Stimulated activated CD8-positive, alpha-beta memory T cell treated with anti-CD3 and anti-CD28 coated beads, Interleukin-12 subunit alpha, Interleukin-12 subunit beta, amount 100 ng/mL, for 4 hours (primary cell): ENCODE results near the gene PDGFB.

Experiments
- DNase-seq: peaks from one replicate; pipeline ENCODE4 v3.0.0-alpha.2; 2020; ENCODE audit warnings: low read depth

The PDGFB gene

DNA sequence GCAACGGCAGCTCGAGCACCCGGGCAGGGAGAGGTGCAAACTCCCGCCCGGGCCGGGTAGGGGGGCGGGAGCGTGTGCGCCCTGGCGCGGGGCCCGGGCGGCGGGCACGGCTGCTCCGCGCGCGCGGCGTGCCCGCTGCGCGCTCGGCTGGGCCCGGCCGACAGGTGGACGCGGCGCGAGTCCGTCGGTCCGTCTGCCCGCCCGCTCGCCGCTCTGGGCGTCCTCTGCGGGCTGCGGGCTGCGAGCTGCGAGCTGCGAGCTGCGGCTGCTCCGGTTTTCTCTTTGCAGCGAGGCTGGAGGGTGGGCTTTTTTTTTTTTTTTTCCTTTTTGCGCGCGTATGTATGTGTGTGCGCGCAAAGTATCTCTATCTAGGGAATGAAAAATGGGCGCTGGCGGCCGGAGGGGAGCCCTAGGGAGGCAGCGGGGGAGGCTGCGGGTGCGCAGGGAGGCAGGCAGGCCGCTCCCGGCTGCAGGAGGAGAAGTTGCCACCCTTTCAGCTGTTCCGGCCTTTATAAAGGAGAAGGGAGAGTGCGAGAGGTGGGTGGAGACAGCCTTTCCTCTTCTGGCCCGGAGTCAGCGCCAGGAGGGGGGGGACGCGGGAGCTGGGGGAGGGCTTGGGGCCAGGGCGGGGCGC is at the start of gene PDGFB:
PDGFB (minus strand) TSS at position 487 of the 634 bp plus-strand sequence. CDS start 1,019 bp downstream, outside the sequence.
- no peak for DNase-seq

DNA sequence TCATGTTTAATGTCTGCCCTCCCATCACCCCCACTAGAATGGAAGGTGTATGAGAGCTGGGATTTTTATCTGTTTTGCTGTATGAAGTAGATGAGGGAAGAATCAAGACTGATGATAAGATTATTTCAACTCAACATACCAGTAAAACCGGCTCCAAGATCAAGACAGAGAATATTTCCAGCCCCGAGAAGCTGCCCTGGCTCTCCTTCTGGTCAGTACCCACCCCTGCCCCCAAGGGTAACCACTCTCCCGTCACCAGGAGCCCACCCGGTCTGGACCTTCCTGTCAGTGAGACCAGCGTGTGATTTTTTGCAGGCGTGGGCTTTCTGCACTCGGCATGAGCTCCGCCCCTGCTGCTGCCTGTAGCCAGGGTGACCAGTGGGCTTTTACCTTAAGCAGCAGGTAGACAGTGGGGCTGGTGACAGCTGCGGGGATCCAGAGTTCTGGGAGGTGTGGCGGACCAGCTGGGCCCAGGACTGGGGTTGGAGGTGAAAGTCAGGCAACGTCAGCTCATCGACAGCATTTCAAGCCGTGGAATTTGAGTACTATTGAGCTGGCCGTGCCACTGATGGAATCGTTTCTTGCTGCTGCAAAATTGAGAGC is 49.1 kb upstream of the PDGFB start:
- no peak for DNase-seq

- DNase-seq, result no peak
These were observed 47.8 kb upstream of the PDGFB start for GRCh38 chr22:39292561-39293074.

DNA sequence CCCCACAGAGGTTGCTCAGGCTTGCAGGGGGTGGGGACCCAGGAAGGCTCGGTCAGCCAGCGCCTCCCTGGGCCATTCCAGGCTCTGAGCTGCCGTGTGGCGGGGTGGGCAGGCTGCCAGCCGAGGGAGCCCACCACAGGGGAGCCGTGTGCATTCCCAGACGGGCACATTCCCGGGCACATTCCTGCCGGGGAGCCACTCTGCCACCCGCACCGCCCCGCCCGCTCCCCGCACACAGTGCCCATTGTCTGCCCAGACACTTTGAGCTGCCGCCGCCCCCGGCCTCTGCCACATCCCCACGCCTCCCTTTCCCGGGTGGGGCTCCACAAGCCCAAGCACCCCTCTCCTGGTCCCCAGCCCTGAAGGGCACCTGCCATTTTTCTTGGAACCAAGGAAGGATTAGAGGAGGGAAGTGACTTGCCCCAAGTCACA is 47.3 kb upstream of the PDGFB start:
- DNase-seq, result no peak

DNA sequence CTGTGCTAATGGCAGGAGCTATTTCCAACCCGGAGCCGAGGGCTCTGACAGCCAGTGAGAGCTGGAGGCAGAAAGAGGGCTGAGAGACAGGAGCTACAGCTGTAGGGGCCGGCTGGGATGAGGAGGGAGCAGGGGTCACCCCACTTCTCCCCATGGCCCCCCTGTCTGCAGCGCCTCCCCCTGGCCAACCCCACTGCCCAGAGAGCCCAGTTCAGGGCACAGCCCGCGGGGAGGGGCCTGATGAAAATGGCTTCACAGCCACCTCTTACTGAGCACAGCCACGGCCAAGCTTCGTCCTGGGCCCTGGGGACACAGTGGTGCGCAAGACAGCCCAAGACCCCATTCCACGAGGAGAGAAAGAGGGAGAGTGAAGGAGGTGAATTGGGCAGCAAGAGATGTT is 46.7 kb upstream of the PDGFB start:
- no peak for DNase-seq

GRCh38 chr22:39290724-39291161 is 46.0 kb upstream of the PDGFB start:
- no peak for DNase-seq

DNA sequence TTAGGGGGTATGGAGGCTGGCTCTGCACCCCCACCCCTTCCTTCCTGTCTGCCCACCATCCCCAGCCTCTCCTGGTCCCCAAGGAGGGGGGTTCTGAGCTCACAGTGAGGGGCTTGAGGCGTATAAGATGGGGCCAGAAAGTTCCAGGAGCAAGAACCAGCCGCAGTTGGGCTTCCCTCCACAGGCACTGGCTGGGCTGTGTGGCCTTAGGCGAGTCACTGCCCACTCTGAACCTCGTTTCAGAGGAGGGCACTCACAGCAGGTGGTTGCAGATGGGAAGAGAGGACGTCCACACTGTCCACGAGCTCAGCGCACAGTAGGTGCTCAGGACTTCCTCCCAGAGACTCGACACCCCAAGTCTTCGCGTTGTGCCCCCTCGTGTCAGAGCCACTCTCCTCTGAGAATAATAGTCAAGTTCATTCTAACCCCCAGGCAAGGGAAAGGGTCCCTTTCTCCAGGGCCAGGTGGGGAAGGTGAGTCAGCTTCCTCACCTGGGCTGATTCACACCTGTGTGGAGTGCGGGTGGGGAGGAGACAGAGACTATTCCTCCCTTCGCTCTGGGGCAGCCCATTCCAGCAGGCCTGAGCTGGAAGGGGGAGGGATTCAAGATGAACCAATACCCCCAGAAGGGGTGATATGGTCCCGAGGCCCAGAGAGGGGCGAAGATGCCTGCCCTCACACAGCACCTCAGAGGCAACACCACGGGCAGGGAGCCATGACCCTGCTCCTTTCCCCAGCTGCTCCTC is 45.4 kb upstream of the PDGFB start:
- no peak for DNase-seq

GRCh38 chr22:39289533-39289932 is 44.8 kb upstream of the PDGFB start:
- DNase-seq, result no peak

DNA sequence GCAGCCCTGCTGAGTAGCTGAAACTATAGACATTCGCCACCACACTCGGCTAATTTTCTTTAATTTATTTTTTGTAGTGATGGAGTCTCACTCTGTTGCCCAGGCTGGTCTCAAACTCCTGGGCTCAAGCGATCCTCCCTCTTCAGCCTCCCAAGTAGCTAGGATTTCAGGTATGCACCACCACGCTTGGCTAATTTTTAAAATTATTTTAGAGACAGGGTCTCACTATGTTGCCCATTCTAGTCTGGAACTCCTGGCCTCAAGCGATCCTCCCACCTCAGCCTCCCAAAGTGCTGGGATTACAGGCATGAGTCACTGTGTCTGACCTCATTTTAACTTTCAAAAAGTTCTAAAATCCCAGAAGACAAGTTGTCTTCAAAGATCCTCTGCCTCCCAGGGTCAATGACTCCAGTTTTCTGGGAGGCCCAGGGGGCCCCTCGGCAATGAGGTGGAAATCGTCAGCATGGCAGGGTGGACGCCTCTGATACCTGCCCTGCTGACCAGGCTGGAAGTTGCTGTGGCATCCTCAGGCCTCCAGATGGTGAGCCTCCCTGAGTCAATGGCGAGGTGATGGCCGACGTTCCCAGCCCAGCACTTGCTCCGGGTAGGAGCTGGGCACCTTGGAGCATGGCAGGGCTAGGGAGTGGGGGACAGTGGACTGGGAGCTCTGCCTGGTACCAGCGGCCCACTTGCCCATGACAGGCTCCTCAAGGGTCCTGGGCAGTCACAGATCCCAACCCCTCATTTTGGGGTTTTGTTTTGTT is 43.5 kb upstream of the PDGFB start:
- no peak for DNase-seq

GRCh38 chr22:39287076-39287725 is 42.4 kb upstream of the PDGFB start:
- DNase-seq, result no peak

DNA sequence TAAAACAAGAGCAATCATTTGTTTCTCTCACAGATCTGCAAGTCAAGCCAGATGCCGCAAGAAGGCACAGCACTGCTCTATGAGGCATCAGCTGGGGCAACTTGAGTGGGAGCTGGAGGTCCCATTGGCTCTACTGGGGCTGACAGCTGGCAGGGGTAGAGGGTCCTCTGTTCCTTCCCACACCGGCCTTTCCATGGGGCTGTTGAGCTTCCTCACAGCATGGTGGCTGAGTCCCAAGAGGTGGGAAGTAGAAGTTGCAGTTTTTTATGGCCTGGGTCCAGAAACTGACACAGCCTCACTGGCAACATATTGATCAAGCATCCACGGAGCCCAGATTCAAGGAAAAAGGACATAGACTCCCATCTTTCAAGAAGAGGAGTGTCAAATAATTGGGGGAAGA is 40.2 kb upstream of the PDGFB start:
- no peak for DNase-seq

DNA sequence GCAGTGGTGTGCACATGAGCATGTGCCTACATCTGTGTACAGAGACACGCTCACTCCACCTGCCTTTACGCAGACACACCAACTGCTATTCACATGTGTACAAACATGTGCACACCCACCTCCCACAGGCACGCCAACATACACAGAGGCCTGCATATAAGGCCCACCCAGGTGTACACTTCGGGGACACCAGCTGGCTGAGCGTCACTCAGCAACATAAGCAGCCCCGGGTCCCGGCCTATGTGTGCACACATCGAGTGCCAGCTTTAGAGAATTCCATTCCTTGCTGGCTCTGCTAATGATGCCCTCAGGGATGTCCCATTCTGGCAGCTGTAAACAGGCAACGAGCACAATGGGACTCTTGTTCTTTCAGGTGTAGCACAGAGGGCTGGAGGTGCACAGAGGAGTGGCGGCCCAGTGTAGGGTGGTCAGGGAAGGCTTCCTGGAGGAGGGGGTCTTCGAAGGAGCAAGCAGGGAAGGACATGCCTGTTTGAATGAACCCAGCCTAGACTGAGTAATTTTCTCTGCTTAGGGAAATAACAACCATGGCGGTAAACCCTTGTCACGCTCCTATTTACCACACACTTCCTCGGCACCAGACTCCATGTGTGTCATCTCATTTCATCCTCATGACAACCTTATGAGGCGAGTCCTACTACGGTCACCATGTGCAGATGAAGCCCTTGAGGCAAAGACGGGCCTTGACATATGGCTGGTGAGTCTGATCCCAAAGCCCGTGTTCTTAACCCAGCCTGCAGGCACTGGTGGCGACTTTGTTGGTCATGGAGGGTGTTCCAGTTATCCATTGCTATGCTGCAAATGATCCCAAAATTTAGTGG is 39.6 kb upstream of the PDGFB start:
- no peak for DNase-seq

DNA sequence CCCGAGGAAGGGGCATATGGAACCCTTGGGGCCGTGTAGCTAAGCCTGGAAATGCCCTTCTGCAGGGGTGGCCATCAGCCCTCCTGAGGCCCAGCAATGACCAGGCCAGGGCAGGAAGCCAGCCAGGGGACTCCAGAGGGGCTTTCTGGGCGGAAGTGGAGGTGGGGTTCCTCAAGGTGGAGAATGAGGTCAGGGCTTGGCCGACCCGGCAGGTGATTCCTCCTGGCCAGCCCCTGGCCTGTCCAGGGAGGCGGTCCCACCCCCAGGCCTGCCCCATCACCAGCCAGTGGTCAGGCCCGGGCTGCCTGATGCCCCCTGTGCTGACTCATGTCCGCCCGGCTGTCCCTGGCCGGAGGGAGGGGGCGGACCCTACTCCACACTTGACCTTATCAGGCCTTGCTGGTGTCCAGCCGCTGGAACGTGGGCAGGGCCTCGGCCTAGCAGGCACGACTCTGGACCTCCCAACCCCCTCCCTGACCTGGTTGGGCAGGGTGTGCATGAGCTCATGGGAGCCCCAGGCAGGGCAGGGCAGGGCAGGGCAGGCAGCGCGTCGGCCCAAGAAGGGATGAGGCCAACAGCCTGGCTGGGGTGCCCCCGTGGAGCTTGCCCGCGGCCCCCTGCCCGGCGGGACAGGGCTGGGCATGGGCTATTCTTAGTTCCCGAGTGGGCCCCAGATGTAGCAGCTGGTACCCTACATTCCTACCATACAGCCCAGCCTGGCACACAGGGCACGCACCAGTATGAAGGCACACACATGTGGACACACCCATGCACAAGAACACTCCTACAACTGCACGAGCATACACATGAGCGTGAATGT is 38.8 kb upstream of the PDGFB start:
- no peak for DNase-seq

DNA sequence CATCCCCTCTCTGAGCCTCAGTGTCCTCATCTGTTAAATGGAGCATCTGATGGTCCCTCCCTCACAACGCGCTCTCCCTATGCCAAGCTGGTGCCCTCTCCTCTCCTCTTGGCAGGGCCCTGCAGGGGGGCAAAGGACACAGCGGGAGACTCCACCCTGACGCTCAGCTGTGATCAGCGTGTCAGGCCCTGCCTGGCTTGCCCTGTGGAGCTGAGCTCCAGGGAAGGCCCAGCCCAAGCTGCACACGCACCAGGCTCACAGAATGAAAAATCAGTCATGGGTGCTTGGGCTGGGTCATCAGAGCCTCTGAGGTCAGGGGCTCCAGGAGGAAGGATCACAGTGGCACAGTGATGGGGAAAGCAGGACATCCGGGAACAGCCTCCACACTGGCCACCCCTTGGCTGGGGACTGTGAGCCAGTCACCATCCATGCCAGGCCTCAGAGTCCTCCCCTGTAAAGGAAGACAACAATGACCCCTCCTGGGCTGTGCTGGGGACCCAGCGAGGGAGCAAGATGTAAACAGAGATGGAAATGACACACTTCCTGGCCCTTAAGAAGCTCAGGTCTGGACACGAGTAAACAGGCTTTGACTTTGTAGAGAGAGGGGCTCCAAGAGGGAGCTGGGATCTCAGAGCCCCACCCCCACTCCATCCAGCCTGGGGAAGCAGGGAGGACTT is 38.0 kb upstream of the PDGFB start:
- no peak for DNase-seq

DNA sequence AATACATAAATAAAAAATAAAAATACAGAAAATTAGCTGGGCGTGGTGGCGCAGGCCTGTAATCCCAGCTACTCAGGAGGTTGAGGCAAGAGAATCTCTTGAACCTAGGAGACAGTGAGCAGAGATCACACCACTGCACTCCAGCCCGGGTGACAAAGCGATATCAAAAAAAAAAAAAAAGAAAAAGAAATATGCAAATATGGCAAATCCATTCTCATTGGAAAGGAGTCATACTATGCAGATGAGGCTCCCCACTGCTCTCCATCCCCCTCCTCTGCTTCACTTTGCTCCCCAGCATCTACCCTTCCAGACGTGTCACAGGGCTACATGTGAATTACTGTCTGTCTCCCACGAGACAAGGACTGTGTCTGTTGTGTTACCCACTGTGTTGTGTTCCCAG is 36.3 kb upstream of the PDGFB start:
- DNase-seq, result no peak

GRCh38 chr22:39280250-39280649 is 35.5 kb upstream of the PDGFB start:
- DNase-seq, result no peak

GRCh38 chr22:39279170-39279850 is 34.5 kb upstream of the PDGFB start:
- DNase-seq, result no peak

DNA sequence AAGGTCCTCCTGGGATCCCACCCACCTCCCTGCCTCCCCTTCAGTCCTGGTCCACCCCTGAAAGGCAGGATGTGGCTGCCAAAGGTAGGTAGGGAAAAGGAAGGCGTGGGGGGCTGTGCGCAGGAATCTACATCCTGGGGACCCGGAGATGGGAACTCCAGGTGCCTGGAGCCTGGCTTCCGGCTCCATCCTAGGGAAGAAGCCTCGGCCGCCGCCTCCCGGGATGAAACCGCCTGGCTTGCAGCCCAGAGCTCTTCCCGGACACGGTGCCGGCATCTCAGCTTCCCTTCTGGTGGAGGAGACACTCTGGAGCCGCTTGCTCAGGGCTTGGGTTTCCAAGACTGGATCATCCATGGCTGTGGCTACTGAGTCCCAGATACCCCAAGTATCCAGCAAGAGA is 33.3 kb upstream of the PDGFB start:
- DNase-seq, result no peak

DNA sequence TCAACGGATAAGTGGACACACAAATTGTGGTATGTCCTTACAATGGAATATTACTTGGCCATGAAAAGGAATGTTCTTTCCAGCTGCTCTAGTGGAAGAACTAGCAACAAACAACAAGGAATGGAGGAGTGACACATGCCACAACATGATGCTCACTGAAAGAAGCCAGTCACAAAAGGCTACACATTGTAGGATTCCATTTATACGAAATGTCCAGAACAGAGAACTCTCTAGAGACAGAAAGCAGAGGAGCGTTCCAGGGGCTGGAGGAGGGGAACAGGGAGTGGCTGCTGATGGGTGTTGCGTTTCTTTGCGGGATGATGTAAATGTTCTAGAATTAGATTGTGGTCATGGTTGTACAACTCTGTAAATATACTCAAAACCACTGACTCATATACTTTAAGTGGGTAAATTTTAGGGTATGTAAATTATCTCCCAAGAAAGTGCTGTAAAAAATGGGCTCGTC is 32.4 kb upstream of the PDGFB start:
- no peak for DNase-seq
